H54 (cell line): ENCODE data around the gene PPP2R3B.

Source experiments
- DNase-seq: peaks from one replicate; pipeline ENCODE4 v3.0.0; 2011; ENCODE audit warnings: low spot score, mixed read lengths; ENCODE audit not compliant: insufficient read length
- FAIRE-seq: peaks from 3 replicates; lab custom pipeline; 2011; peaks lifted over from hg19 to GRCh38; lab: Jason Lieb, UNC
- POLR2A ChIP-seq: IDR thresholded peaks from 2 replicates; pipeline ENCODE4 v1.6.1; 2011; ENCODE audit warnings: low read depth, mild to moderate bottlenecking, low read length

The PPP2R3B gene

DNA sequence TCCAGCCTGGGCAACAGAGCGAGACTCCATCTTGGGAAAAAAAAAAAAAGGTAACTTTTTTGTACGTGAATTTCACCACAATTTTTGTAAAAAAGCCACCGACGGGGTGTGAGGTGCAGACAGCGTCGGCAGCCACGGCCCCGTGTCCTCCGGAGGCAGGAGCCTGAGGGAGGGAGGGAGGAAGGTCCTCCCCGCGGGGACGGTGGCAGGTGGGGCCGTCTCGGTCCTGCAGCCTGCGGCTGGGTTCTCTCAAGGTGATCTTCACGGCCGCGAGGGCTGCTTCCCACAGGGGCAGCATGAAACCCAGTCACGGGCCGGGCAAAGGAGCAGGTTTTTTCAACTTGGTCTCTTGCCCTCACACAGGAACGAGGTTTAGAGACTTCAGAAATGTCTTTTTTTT lies 91.6 kb downstream of the PPP2R3B start:
- no peak for TF ChIP-seq POLR2A
- no peak for DNase-seq
- FAIRE-seq: no peak

GRCh38 chrX:292900-293897 lies 93.5 kb downstream of the PPP2R3B start:
- no peak for FAIRE-seq
- no peak for TF ChIP-seq POLR2A
- no peak for DNase-seq

- TF ChIP-seq POLR2A: no peak
- FAIRE-seq: no peak
- DNase-seq: no peak
Measured at GRCh38 chrX:291411-291901, 95.3 kb downstream of the PPP2R3B start.

DNA sequence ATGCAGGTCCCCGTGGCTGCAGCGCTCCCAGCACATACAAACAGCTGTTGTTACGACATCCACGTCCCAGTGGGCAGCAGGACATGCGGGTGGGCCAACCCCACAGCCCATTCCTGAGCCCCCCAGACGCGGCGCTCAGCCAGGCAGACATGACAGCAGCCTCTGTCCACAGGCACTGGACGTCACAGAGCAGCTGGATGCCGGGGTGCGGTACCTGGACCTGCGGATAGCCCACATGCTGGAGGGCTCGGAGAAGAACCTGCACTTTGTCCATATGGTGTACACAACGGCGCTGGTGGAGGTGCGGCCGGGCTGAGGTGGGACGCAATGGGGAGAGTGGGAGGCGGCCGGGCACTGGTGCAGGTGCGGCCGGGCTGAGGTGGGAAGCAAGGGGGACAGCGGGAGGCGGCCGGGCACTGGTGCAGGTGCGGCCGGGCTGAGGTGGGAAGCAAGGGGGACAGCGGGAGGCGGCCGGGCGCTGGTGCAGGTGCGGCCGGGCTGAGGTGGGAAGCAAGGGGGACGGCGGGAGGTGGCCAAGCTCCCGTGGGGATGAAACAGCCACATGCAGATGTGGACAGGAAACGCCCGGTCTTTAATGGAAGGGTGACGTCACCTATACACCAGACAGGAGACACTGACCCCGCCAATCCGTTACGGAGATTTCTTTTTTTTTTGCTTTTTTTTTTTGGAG lies 96.1 kb downstream of the PPP2R3B start:
- DNase-seq: no peak
- FAIRE-seq: no peak
- TF ChIP-seq POLR2A: no peak

DNA sequence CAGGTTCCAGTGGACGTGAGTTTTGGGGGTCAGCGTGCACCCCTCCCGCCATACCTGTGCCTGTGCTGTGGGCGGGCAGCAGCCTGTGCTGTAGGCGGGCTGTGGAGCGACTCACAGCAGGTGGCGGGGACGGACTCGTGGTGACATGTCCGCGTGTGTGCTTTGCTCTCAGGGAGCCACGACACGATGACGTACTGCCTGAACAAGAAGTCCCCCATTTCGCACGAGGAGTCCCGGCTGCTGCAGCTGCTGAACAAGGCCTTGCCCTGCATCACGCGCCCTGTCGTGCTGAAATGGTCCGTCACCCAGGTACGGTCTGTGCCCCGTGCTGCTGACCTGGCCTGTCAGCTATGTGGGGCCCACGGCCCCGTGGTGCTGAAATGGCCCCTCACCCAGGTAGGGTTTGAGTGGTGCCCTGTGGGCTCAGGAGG lies 98.1 kb downstream of the PPP2R3B start:
- FAIRE-seq: no peak
- DNase-seq: no peak
- TF ChIP-seq POLR2A: no peak

DNA sequence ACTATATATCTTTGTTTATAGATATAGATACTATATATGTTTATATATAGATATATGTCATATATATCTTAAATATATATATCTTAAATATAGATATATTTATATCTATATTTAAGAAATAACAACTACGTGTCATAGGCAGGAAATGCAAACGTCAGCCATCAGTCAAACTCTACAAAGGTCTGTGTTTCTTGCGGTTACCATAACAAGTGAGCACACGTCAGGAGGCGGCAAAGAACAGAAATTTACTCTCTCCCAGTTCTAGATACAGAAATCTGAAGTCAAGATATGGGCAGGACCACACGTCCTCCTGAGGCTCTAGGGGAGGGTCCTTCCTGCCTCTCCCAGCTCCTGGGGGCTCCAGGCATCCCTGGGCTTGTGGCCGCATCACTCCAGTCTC lies 99.0 kb downstream of the PPP2R3B start:
- FAIRE-seq: no peak
- TF ChIP-seq POLR2A: no peak
- DNase-seq: no peak

GRCh38 chrX:285076-285677 lies 101.5 kb downstream of the PPP2R3B start:
- DNase-seq (no peak), FAIRE-seq (no peak)
- TF ChIP-seq POLR2A: no peak
